Cardiac fibroblast (primary cell): ENCODE results near the gene PNMA8C.

ENCODE experiments used
- DNase-seq, 2 donors: peaks; one replicate each; pipeline versions ENCODE4 v3.0.0 to v3.0.0-alpha.2; 2010; ENCODE audit warnings: low read depth in 2 of 2
- H3K4me3 ChIP-seq, 2 donors: replicated peaks in 1 of 2; 1 replicate in 1 of 2; 2 replicates in 1 of 2; pipeline ENCODE4 v1.5.1; 2011; ENCODE audit warnings: low read depth in 2 of 2, low read length in 2 of 2, mild to moderate bottlenecking in 2 of 2, moderate library complexity in 1 of 2
- CTCF ChIP-seq: IDR thresholded peaks from one replicate; pipeline ENCODE4 v1.5.1; 2011; ENCODE audit warnings: low read depth, mild to moderate bottlenecking, low read length, inconsistent platforms

The PNMA8C gene

GRCh38 chr19:46390121-46390858 lies 38.4 kb downstream of the PNMA8C start:
- no peak for DNase-seq
- TF ChIP-seq CTCF, result no peak
- H3K4me3 ChIP-seq, result no peak overlapping the region

- DNase-seq, result no peak
- no peak for TF ChIP-seq CTCF
- no peak overlapping the region for H3K4me3 ChIP-seq
These were observed 40.2 kb downstream of the PNMA8C start for GRCh38 chr19:46388311-46389095.

- H3K4me3 ChIP-seq, result no peak overlapping the region
- no peak for DNase-seq
- no peak for TF ChIP-seq CTCF
These were observed 41.0 kb downstream of the PNMA8C start for GRCh38 chr19:46387713-46388130.

GRCh38 chr19:46386996-46387712 lies 41.6 kb downstream of the PNMA8C start:
- no peak for TF ChIP-seq CTCF
- DNase-seq, result no peak
- no peak overlapping the region for H3K4me3 ChIP-seq

GRCh38 chr19:46386151-46386550 lies 42.6 kb downstream of the PNMA8C start:
- DNase-seq, result no peak
- TF ChIP-seq CTCF, result no peak
- H3K4me3 ChIP-seq, result no peak overlapping the region

GRCh38 chr19:46385636-46386035 lies 43.1 kb downstream of the PNMA8C start:
- no peak overlapping the region for H3K4me3 ChIP-seq
- no peak for TF ChIP-seq CTCF
- no peak for DNase-seq
